Endothelial cell of umbilical vein (primary cell): Measurements from ENCODE around the gene LRRFIP2. TPM values are rescaled to one million over a fixed set of nuclear protein-coding genes. Genes with fewer than 3 reads are reported as not detected.
"Not testable (repeated sequence)": the region's sequence is repeated elsewhere in the genome, so short reads cannot be mapped to it uniquely, and the experiment has no call there.

Experiments used
- BruUV-seq: library from RNA; stranded (reverse); fragments of 400-500 nt; replicated peaks from 2 replicates; lab custom pipeline; 2021; lab: Mats Ljungman, UMichigan
- CTCF ChIA-PET: fragments of 300-600, 350-600 bp; sonication (Branson Sonifier 250); formaldehyde crosslinking; loops from one replicate; lab custom pipeline; 2021; ENCODE audit warnings: antibody characterized with exemption, inconsistent platforms; lab: Charles Lee
- POLR2A ChIA-PET: fragments of 300-600, 350-600 bp; sonication (Branson Sonifier 250); formaldehyde crosslinking; loops from one replicate; lab custom pipeline; 2021; ENCODE audit warnings: antibody characterized with exemption, inconsistent platforms; lab: Charles Lee
- DNase-seq: peaks from one replicate; pipeline ENCODE4 v3.0.0-alpha.2; 2011; ENCODE audit warnings: low read depth, low spot score
- FAIRE-seq: peaks from 2 replicates; lab custom pipeline; 2011; peaks lifted over from hg19 to GRCh38; lab: Jason Lieb, UNC
- H2AFZ ChIP-seq: 2 replicates; pipeline ENCODE4 v1.6.0; 2012; ENCODE audit warnings: low read depth, low read length, control low read depth, inconsistent platforms
- H3K27ac ChIP-seq: 2 replicates; pipeline ENCODE4 v1.5.1; 2011; ENCODE audit warnings: low read depth, mild to moderate bottlenecking, control low read depth, low read length, moderate library complexity; ENCODE audit not compliant: insufficient read depth
- H3K27me3 ChIP-seq, 2 experiments: 2 replicates each; pipeline versions ENCODE4 v1.6.0 to v1.6.1; 2011; ENCODE audit warnings: low read length in 2 of 2, mixed read lengths in 1 of 2; ENCODE audit not compliant: control insufficient read depth in 2 of 2, insufficient read depth in 2 of 2
- H3K36me3 ChIP-seq, 2 experiments: 2 replicates in 1 of 2; 3 replicates in 1 of 2; pipeline ENCODE4 v1.5.1; 2011; ENCODE audit warnings: low read length in 2 of 2, mild to moderate bottlenecking in 1 of 2, moderate library complexity in 1 of 2; ENCODE audit not compliant: control insufficient read depth in 2 of 2, insufficient read depth in 2 of 2; ENCODE audit errors: extremely low read depth in 1 of 2
- H3K4me1 ChIP-seq: 3 replicates; pipeline ENCODE4 v1.5.1; 2011; ENCODE audit warnings: mild to moderate bottlenecking, low read length; ENCODE audit not compliant: control insufficient read depth, insufficient read depth; ENCODE audit errors: extremely low read depth
- H3K4me2 ChIP-seq: 2 replicates; pipeline ENCODE4 v1.6.1; 2011; ENCODE audit warnings: low read length, control low read depth, mixed read lengths; ENCODE audit not compliant: insufficient read depth
- H3K4me3 ChIP-seq, 3 experiments: fragments of 200-600 bp in 1 of 3; sonication (generic), shearing (Covaris generic) in 1 of 3; replicated peaks in 1 of 3; 2 replicates each; pipeline ENCODE4 v1.5.1; 2011 to 2016; ENCODE audit warnings: control low read depth in 3 of 3, low read length in 3 of 3, mild to moderate bottlenecking in 2 of 3, inconsistent platforms in 1 of 3, low read depth in 1 of 3, moderate library complexity in 1 of 3; ENCODE audit not compliant: insufficient read depth in 1 of 3
- H3K79me2 ChIP-seq: 2 replicates; pipeline ENCODE4 v1.6.0; 2012; ENCODE audit warnings: low read length, inconsistent platforms; ENCODE audit not compliant: control insufficient read depth, insufficient read depth
- H3K9ac ChIP-seq: replicated peaks from 2 replicates; pipeline ENCODE3; 2011; ENCODE audit warnings: low read length, control low read depth; ENCODE audit not compliant: insufficient read depth; ENCODE audit errors: extremely low read depth
- H3K9me1 ChIP-seq: replicated peaks from 3 replicates; pipeline ENCODE4 v1.6.0; 2011; ENCODE audit warnings: mild to moderate bottlenecking, low read length; ENCODE audit not compliant: control insufficient read depth, insufficient read depth; ENCODE audit errors: extremely low read depth
- H3K9me3 ChIP-seq: replicated peaks from 2 replicates; pipeline ENCODE4 v1.5.1; 2012; ENCODE audit warnings: low read length, inconsistent platforms; ENCODE audit not compliant: control insufficient read depth, insufficient read depth
- H4K20me1 ChIP-seq: replicated peaks from 2 replicates; pipeline ENCODE3; 2011; ENCODE audit warnings: mild to moderate bottlenecking, low read length; ENCODE audit not compliant: control insufficient read depth, insufficient read depth; ENCODE audit errors: extremely low read depth
- CTCF ChIP-seq, 2 donors: IDR thresholded peaks; 1 replicate in 1 of 2; 2 replicates in 1 of 2; pipeline ENCODE4 v1.5.1; 2011; ENCODE audit warnings: low read length in 2 of 2, mild to moderate bottlenecking in 2 of 2, moderate library complexity in 2 of 2, control low read depth in 1 of 2, inconsistent platforms in 1 of 2, low read depth in 1 of 2; ENCODE audit not compliant: insufficient read depth in 1 of 2; ENCODE audit errors: extremely low read depth in 1 of 2
- EZH2 ChIP-seq: IDR thresholded peaks from 2 replicates; pipeline ENCODE4 v1.6.1; 2012; ENCODE audit warnings: borderline replicate concordance, low read depth, mild to moderate bottlenecking, moderate library complexity, low read length, inconsistent platforms; ENCODE audit not compliant: severe bottlenecking
- FOS ChIP-seq: IDR thresholded peaks from 2 replicates; pipeline ENCODE4 v1.6.1; 2011; ENCODE audit warnings: mild to moderate bottlenecking, low read length, moderate library complexity, borderline replicate concordance; ENCODE audit not compliant: insufficient read depth
- GATA2 ChIP-seq: IDR thresholded peaks from 2 replicates; pipeline ENCODE4 v1.7.0; 2011; ENCODE audit warnings: low read depth, mild to moderate bottlenecking, moderate library complexity, mixed read lengths, low read length; ENCODE audit not compliant: insufficient read length, insufficient read depth
- JUN ChIP-seq: IDR thresholded peaks from 2 replicates; pipeline ENCODE4 v1.6.1; 2011; ENCODE audit warnings: borderline replicate concordance, low read depth; ENCODE audit not compliant: insufficient read length, insufficient read depth
- MYC ChIP-seq: IDR thresholded peaks from one replicate; pipeline ENCODE4 v1.6.1; 2011; ENCODE audit warnings: mild to moderate bottlenecking, low read depth, low read length
- POLR2A ChIP-seq: IDR thresholded peaks from 2 replicates; pipeline ENCODE4 v1.6.1; 2012; ENCODE audit warnings: low read depth, mild to moderate bottlenecking, control low read depth, low read length
- POLR2AphosphoS5 ChIP-seq: IDR thresholded peaks from 2 replicates; pipeline ENCODE4 v1.6.1; 2012; ENCODE audit warnings: low read depth, mild to moderate bottlenecking, control low read depth, low read length, moderate library complexity; ENCODE audit not compliant: insufficient read depth
- dilution Hi-C: fragments of 300-500 bp; cut with MboI; formaldehyde crosslinking; loops from one replicate; pipeline ENCODE4 v1.15.0; 2019; ENCODE audit warnings: low sequenced_read_pairs; ENCODE audit not compliant: extremely low pct_ligation_motif_present
- intact Hi-C: fragments of 100-400 bp; cut with micrococcal nuclease; formaldehyde crosslinking; loops from one replicate; pipeline ENCODE4 v1.10.0; 2022
- polyA plus RNA-seq, 4 experiments: library from polyadenylated mRNA; depleted of rRNA in 3 of 4; stranded (reverse) in 3 of 4; unstranded in 1 of 4; fragments of >200 nt; gene quantifications; 2 replicates each; pipeline versions ENCODE4 v1.2.1 to v1.2.3, GENCODE V29; 2011 to 2012; ENCODE audit warnings: missing spikeins in 1 of 4
- total RNA-seq: library from RNA; stranded (reverse); gene quantifications from 2 replicates; pipeline ENCODE4 v1.2.3, GENCODE V29; 2021
- TF ChIP-seq, protein P1 (sequence below): IDR thresholded peaks from 2 replicates; pipeline ENCODE4 v1.6.1; 2011; ENCODE audit not compliant: insufficient read depth, insufficient read length

Gene LRRFIP2
- total and polyA plus RNA-seq, 2 donors (not counting 3 experiments of a cell fraction or from before 2014, with no cell fraction given) = 20.8 to 78.9 TPM

DNA sequence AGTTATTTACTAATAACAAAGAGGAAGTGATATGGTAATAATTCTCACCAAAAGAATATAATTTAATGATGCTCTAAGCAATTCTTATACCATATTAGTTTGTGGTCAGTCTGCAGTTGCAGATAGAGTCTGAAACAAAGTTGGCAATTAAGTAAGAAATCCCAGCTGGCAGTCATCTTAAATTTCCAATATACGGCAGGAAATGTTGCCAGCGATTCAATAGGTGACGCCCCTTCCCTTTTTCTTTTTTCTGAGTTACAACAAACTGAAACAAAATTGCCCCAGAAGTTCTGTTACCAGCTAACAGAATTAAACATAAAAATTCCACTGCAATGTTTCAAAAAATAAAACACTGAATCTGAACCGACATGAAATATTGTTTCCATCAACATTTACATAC is 26.7 kb downstream of the LRRFIP2 start:
- peaks cover 5 to 10% of the 10 kb centered on the region in 2 experiments for H3K36me3 ChIP-seq
- DNase-seq (peak; percentile 37), FAIRE-seq (no peak)
- no peak overlapping the region for H3K27ac ChIP-seq
- POLR2A ChIA-PET = no interaction called here
- dilution Hi-C loops = no loop called here
- intact Hi-C loops = no loop called here
- no peak overlapping the region for H3K4me2 ChIP-seq
- peaks cover 35% of the 10 kb centered on the region for H3K79me2 ChIP-seq
- CTCF ChIA-PET = no interaction called here
- H2AFZ ChIP-seq = no peak overlapping the region
- no peaks in the 10 kb centered on the region for H3K9me3 ChIP-seq
- no peak overlapping the region for H3K4me3 ChIP-seq
- TF ChIP-seq POLR2AphosphoS5 = no peak
- TF ChIP-seq EZH2 = no peak
- TF ChIP-seq POLR2A = no peak
- no peak for TF ChIP-seq MYC
- TF ChIP-seq, protein P1, sequence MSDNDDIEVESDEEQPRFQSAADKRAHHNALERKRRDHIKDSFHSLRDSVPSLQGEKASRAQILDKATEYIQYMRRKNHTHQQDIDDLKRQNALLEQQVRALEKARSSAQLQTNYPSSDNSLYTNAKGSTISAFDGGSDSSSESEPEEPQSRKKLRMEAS = no peak
- TF ChIP-seq JUN = no peak
- TF ChIP-seq GATA2 = no peak
- no peak for TF ChIP-seq CTCF (IDR thresholded peaks at IDR 0.05; ENCODE audit: extremely low read depth in 1 of 2, insufficient read depth in 1 of 2, low read depth in 1 of 2, low read length in 2 of 2)
- no peak for TF ChIP-seq FOS
- no TSS peak for BruUV-seq
- H3K9me1 ChIP-seq = no peaks in the 10 kb centered on the region
- no peaks in the 10 kb centered on the region for H4K20me1 ChIP-seq
- H3K4me1 ChIP-seq = peaks cover 5% of the 10 kb centered on the region
- H3K9ac ChIP-seq = no peak overlapping the region
- H3K27me3 ChIP-seq = no peaks in the 10 kb centered on the region

DNA sequence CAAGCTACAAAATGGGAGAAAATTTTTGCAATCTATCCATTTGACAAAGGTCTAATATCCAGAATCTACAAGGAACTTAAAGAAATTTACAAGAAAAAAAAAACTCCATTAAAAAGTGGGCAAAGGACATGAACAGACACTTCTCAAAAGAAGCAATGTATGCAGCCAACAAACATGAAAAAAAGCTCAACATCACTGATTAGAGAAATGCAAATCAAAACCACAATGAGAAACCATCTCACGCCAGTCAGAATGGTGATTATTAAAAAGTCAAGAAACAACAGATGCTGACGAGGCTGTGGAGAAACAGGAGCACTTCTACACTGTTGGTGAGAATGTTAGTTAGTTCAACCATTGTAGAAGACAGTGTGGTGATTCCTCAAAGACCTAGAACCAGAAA is 27.5 kb downstream of the LRRFIP2 start:
- H3K9me1 ChIP-seq, H3K27me3 ChIP-seq, dilution Hi-C loops, CTCF ChIA-PET, POLR2A ChIA-PET, H3K27ac ChIP-seq, H4K20me1 ChIP-seq, H3K4me2 ChIP-seq, H3K4me3 ChIP-seq, H3K9me3 ChIP-seq, BruUV-seq, FAIRE-seq, DNase-seq, H3K36me3 ChIP-seq, intact Hi-C loops, H2AFZ ChIP-seq, H3K9ac ChIP-seq, H3K4me1 ChIP-seq: not testable (repeated sequence)
- H3K79me2 ChIP-seq = peaks cover 32% of the 10 kb centered on the region
